ENCODE results near the gene DEAF1. TPM values are rescaled to one million over a fixed set of nuclear protein-coding genes. Genes with fewer than 3 reads are reported as not detected.

DEAF1 gene
- total RNA-seq, 4 donors from 2014 or later: 31.6 to 54.3 (median 41.2) TPM

DNA sequence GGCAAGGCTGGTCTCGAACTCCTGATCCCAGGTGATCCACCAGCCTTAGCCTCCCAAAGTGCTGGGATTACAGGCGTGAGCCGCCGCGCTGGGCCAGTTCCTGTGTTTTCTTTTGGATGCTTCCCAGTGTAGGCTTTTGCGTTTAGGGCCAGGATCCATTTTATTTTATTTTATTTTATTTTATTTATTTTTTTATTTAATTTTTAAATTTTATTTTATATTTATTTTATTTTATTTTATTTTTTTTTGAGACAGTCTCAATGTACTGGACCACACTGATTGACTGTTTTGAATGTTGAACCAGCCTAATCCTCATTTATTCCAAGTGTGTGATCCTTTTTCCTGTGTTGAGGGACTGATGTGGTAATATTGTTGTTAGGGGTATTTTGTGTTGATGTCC, 19.4 kb upstream of the DEAF1 start:
- H3K9me3 ChIP-seq: no peaks in the 10 kb centered on the region
- no peaks in the 10 kb centered on the region for H3K36me3 ChIP-seq
- peaks cover 0 to 24% (median 10%) of the 10 kb centered on the region in 4 donors for H3K4me1 ChIP-seq
- WGBS, 2 donors: 95 to 99% methylated on average over 6 of the region's 6 CpGs
- no peak overlapping the region for H3K27ac ChIP-seq
- no peaks in the 10 kb centered on the region for H3K27me3 ChIP-seq
- no peak overlapping the region for H3K4me3 ChIP-seq
- DNase-seq (ENCODE audit: low spot score in 2 of 2): no peak
- TF ChIP-seq, protein P1, sequence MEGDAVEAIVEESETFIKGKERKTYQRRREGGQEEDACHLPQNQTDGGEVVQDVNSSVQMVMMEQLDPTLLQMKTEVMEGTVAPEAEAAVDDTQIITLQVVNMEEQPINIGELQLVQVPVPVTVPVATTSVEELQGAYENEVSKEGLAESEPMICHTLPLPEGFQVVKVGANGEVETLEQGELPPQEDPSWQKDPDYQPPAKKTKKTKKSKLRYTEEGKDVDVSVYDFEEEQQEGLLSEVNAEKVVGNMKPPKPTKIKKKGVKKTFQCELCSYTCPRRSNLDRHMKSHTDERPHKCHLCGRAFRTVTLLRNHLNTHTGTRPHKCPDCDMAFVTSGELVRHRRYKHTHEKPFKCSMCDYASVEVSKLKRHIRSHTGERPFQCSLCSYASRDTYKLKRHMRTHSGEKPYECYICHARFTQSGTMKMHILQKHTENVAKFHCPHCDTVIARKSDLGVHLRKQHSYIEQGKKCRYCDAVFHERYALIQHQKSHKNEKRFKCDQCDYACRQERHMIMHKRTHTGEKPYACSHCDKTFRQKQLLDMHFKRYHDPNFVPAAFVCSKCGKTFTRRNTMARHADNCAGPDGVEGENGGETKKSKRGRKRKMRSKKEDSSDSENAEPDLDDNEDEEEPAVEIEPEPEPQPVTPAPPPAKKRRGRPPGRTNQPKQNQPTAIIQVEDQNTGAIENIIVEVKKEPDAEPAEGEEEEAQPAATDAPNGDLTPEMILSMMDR (IDR thresholded peaks at IDR 0.05): no peak
- no peak for TF ChIP-seq EP300 (IDR thresholded peaks at IDR 0.05)
- TF ChIP-seq POLR2A (IDR thresholded peaks at IDR 0.05): no peak

DNA sequence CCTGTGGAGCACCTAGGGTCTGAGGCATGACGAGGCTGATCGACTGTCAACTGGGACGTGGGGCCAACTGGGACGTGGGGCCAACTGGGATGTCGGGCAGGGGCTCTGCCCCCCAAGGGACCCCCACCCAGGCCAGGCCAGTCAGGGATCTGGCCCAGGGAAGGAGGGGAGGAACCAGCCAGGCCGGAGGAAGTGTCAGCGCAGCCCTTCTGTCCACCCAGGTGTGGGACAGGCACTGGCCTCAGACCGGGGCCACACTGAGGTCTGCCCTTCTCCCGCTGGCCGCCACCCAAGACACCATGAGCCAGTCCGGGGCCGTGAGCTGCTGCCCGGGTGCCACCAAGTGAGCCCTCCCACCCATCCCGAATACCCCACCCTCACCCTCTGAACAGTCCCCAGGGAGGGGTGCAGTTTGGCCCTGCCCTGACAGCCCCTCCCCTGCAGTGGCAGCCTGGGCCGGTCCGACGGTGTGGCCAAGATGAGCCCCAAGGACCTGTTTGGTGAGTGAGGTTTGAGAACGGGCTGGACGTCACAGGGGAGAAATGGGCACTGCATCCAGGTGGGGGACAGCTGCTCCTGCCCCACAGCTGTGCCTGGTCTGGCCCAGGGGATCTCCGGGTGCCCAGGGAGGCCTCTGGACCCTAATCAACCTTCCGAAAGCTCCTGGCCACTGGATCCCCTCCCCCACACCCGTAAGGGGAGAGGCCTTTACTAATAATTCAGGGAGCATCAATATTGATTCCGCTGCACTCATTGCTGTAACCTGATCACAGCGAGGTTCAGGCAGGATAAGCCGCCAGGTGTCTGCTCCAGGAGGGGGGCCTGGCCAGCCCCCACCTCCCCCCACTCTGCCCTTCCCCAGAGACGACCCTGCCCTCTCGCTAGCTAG, 14.3 kb upstream of the DEAF1 start:
- TF ChIP-seq EP300 (IDR thresholded peaks at IDR 0.05): no peak
- TF ChIP-seq POLR2A (IDR thresholded peaks at IDR 0.05): no peak
- TF ChIP-seq, protein P1 (IDR thresholded peaks at IDR 0.05): no peak
- peaks cover 0 to 6% (median 0%) of the 10 kb centered on the region in 3 donors for H3K36me3 ChIP-seq

DNA sequence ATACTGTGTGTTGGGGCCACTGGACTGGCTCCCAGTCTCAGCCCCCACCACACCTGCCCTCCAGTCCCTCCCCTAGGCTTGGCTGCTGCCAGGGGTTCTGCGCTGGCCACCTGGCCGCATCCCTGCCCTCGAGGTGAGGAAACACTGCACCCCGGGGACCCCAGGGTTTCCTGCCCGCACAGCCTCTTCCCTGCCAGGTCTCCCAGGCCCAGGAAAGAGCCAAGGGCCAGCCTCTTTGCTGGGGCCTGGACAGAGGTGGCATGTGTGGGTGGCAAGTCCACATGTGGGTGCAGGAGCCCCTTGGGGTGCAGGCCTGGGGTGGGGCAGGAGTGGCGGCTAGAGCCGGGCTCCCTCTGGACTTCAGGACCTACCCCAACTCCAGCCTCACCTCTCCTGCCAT, 13.5 kb upstream of the DEAF1 start:
- H3K27me3 ChIP-seq: peaks cover 0 to 4% of the 10 kb centered on the region in 2 donors
- no peak for DNase-seq (ENCODE audit: low spot score in 2 of 2)
- H3K4me1 ChIP-seq: peaks cover 0 to 79% (median 37%) of the 10 kb centered on the region in 4 donors
- WGBS, 2 donors: 74 to 89% methylated on average over 5 to 6 of the region's 7 CpGs
- no peak overlapping the region for H3K4me3 ChIP-seq
- H3K9me3 ChIP-seq: no peaks in the 10 kb centered on the region
- TF ChIP-seq EP300 (IDR thresholded peaks at IDR 0.05) (no peak), POLR2A (IDR thresholded peaks at IDR 0.05) (no peak)
- TF ChIP-seq, protein P1 (IDR thresholded peaks at IDR 0.05): no peak
- H3K36me3 ChIP-seq: peaks cover 0 to 10% (median 0%) of the 10 kb centered on the region in 3 donors
- H3K27ac ChIP-seq: peak overlapping the region in 3 of 4 donors; percentile 81 to 94 (median 90)

More for the DNA sequence above, 14.3 kb upstream of the DEAF1 start:
- peaks cover 0 to 73% (median 36%) of the 10 kb centered on the region in 4 donors for H3K4me1 ChIP-seq
- peaks cover 0 to 4% of the 10 kb centered on the region in 2 donors for H3K27me3 ChIP-seq
- no peaks in the 10 kb centered on the region for H3K9me3 ChIP-seq
- WGBS, 2 donors: 79 to 88% methylated on average over 12 to 18 of the region's 27 CpGs
- no peak overlapping the region for H3K4me3 ChIP-seq
- peak overlapping the region in 3 of 4 donors; percentile 71 to 88 (median 87) for H3K27ac ChIP-seq
- no peak for DNase-seq (ENCODE audit: low spot score in 2 of 2)

DNA sequence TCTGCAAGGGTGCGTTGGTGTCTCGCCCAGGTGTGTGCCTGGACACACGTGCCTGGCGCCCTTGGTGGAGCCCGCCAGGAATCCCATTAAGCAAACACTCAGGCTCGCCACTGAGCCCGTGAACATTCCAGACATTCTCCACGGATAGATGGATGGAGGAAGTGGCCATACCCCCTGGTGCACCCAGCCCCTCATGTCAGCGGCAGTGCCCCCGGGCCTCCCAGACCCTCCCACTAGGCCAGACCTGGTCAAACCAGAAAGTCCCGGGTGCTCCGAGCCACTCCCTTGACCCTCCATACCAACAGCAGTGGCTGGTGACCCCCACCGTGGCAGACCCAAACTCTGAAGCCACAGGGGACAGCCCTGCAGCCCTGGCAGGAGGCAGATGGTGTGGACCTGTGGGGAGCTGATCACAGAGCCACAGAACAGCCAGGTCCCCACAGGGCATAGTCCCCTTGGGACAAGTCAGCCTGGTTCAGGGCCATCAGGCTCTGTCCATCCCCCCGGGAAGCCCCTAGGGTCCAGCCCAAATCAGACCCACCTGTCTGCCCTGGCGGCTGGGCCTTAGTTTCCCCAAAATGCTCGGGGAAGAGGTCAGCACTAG, 12.9 kb upstream of the DEAF1 start:
- peaks cover 0 to 4% of the 10 kb centered on the region in 2 donors for H3K27me3 ChIP-seq

More for the DNA sequence above, 12.9 kb upstream of the DEAF1 start:
- WGBS, 2 donors: 73 to 74% methylated on average over 14 to 16 of the region's 16 CpGs
- TF ChIP-seq POLR2A (IDR thresholded peaks at IDR 0.05) (no peak), EP300 (IDR thresholded peaks at IDR 0.05) (no peak)
- TF ChIP-seq, protein P1 (IDR thresholded peaks at IDR 0.05): no peak
- peak overlapping the region in 3 of 4 donors; percentile 81 to 94 (median 90) for H3K27ac ChIP-seq
- no peaks in the 10 kb centered on the region for H3K9me3 ChIP-seq
- no peak overlapping the region for H3K4me3 ChIP-seq
- H3K36me3 ChIP-seq: peaks cover 0 to 13% (median 0%) of the 10 kb centered on the region in 3 donors
- DNase-seq (ENCODE audit: low spot score in 2 of 2): no peak
- peaks cover 0 to 85% (median 42%) of the 10 kb centered on the region in 4 donors for H3K4me1 ChIP-seq
